ENCODE results near the gene RHOA.
"Not testable (repeated sequence)": the region's sequence is repeated elsewhere in the genome, so short reads cannot be mapped to it uniquely, and the experiment has no call there.

Gene RHOA

DNA sequence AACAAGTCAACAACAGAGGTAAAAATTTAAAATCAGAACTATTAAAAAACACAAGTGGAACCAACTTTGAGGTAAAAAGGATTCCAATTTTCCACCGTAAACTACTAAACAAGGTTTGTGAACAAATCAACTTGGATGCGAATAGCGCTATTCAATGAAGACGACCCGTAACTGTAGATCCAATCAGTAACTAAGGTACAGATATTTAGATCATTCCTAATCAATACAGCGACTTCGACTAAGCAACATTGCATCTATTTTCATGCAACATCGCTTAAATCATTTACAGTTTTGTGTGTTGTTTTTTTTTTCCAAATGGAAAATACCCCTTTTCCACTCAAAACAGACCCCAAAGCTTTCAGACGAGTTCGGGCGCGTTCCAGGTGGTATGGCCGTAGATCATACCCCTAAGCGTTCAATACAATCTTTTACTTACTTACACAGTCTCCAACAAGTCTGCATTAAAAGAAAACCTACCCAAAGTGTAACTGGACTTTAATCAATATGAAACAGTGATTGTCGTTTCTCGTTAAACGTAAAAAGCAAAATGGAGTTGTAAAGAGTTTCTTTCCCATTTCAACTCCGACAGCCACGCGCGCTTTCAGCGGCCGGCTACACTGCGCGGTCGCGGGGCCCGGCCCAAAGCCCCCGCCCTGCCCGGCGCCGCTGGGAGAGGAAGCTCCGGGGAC, 786 bp downstream of the RHOA start:
- DNase-seq: no peak

DNA sequence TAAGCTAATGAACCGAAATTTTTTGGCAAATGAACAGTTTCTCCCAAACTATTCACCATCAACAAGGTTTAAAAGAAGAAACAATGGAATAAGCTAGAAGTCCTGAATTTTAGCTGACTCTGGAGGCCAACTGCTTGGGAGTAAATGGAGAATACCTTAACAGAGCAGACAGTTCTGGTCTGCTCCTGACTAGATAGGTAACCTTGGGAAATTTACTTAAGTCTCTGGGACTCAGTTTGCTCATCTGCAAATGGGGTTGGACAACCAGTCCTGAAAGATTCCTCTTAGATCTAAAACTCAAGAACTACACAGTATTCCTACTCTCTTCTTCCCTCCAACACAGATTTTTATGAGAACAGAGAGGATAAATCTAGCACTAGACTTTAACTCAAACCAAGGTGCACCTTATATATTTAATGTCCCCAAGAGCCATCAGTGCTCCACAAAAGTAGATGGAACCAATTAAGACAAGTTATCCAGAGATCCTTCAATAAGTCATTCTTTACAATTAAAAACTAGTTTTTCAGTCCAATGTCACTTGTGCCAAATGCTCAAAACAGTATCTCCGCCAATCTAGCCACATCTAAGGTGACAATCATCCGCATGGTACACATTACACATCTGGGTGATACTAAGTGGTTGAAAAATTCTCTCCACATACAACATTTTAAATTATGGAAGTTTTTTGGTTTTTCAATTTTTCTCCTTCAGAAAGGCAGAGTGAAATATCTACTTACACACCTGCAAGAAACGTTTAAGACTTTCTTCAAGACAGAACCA, 1.5 kb downstream of the RHOA start:
- no peak for DNase-seq

DNA sequence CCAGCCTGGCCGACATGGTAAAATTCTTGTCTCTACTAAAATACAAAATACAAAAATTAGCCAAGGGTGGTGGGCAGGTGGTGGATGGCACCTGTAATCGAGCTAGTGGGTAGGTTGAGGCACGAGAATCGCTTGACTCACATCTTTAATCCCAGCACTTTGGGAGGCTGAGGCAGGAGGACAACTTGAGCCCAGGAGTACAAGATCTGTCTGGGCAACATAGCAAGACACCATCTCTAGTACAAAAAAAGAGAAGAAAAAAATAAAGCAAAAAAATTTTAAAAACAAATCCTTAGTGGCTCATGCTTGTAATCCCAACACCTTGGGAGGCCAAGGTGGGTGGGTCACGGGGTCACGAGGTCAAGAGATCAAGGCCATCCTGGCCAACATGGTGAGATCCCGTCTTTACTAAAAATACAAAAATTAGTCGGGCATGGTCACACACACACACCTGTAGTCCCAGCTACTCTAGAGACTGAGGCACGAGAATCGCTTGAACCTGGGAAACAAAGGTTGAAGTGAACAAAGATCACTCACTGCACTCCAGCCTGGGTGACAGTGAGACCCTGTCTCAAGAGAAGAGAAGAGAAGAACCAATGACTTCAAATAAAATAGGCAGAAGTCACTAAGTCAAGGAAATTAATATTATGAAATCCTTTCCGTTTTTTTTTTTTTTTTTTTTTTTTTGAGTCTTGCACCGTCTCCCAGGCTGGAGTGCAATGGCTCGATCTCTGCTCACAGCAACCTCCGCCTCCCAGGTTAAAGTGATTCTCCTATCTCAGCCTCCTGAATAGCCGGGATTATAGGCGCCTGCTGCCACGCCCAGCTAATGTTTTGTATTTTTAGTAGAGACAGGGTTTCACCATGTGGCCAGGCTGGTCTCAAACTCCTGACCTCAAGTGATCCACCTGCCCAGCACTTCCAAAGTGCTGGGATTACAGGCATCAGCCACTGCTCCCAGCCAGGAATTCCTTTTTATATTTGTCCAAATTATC, 4.9 kb downstream of the RHOA start:
- no peak for DNase-seq

DNA sequence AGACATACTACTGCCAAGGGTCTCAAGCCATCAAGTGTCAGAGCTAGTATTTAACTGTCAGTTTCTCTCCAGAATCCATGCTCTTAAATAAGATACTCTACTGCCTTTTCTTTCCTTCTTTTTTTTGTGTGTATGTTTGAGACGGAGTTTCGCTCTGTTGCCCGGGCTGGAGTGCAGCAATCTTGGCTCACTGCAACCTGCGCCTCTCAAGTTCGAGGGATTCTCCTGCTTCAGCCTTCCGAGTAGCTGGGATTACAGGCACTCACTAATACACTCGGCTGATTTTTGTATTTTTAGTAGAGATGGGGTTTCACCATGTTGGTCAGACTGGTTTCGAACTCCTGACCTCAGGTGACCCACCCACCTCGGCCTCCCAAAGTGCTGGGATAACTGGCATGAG, 6.2 kb downstream of the RHOA start:
- not testable (repeated sequence) for DNase-seq

DNA sequence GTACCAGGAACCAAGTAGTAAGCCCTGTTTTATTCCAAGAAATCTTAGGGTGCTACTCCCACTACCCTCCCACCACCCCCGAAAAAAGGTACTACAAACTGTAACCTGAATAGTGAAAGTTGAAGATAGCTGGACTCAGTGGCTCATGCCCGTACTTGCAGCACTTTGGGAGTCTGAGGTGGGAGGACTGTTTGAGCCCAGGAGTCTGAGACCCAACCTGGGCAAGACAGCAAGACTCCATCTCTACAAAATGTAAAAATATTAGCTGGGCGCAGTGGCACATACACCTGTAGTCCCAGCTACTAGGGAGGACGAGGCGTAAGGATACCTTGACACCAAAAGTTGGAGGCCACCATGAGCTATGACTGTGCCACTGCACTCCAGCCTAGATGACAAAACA, 7.9 kb downstream of the RHOA start:
- no peak for DNase-seq

DNA sequence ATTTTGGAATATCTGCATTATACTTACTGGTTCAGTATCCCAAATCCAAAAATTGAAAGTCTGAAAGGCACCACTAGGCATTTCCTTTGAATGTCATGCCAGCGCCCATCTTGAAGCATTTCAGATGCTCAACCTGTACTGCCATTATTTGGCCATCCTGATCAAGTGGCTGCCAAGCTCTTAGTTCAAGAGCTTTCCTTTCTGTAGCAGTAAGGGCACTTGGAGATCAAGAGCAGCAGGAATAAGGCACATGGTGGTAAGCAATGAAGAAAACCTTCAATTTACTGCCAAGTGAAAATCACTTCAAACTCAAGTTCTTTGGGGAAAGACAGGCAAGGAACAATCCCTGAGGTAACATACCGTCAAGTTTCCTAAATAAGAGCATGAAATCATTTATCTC, 10.0 kb downstream of the RHOA start:
- no peak for DNase-seq

DNA sequence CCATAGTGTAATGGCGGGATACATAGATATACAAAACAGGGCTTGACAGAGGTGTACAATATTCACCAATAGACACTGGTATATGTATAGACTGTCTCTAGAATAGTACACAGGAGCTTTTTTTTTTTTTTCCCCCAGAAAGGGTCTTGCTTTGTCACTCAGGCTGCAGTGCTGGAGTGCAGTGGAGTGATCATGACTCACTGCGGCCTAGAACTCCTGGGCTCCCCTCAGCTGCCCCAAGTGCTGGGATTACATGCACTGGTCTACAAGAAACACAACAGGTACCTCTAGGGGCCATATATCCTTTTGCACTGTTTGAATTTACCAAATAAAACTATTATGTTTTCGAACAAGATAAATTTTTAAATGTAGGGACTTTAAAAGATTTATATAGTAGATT, 12.3 kb downstream of the RHOA start:
- no peak for DNase-seq

DNA sequence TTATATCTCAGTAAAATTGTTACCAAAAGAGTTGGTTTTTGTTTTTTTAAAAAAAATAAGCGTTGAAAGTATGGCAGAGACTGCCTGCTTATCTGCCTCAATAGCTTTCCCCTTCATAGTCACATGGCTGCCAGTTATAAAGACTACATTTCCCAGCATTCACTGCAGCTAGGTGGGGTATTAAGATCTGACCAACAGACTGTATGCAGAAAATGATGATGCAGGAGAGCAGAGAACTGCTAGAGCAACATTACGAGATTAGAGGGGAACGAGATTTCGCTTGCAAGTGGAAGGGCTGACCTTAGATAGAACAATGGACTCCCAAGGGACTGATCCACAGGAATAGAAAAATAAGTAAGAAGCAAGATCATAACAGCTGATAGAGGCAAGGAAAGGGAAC, 14.3 kb downstream of the RHOA start:
- no peak for DNase-seq

DNA sequence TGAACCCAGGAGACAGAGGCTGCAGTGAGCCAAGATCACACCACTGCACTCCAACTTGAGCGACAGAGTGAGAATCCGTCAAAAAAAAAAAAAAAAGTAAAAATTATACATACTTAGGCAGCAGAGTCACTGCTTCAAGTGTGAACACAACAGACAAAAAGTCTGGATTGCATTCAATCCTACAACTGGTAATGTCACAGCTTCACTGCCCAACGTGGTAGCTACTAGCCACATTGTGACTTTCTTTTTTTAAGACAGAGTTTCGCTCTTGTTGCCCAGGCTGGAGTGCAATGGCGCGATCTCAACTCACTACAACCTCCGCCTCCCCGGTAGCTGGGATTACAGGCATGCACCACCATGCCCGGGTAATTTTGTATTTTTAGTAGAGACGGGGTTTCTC, 20.5 kb downstream of the RHOA start:
- DNase-seq: not testable (repeated sequence)

DNA sequence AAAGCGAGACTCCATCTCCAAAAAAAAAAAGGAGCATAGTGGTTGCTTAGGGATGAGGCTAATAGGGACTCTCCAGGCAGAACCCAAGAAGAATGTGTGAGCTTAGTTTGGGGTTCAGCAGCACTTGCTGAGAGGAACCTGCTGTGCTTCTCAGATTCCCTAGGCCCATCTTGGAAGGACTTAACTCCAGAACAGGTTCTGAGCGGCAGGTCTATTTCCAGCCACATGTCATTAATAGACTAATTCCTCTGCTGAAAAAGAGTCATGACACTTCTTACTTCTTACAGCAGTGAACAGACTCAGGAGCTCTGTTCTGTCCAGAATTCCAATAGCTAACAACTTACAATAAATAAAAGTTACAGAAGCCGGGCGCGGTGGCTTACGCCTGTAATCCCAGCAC, 22.5 kb downstream of the RHOA start:
- DNase-seq: no peak

DNA sequence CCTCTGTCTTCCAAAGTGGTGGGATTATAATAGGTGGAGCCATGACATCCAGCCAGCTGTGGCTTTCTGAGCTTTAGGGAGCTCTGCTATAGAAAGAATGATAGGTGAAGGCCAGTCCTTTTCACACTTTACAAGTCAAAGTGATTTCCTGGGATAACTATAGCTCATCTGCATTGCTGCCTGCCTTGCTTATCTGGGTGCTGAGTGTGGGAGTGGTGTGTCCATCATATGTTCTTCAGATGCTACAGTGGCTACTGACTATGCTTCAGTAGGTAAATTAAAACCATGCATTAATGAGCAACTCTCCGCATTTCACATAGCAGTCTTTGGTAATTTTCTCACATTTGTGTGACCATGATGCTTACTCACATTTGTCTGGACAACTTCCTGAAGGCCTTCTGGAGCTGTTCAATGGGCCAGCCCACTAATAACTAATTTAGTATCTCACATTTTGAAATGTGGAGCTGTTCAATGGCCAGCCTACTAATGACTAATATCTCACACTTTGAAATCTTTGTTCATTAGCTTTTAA, 23.4 kb downstream of the RHOA start:
- DNase-seq: no peak

DNA sequence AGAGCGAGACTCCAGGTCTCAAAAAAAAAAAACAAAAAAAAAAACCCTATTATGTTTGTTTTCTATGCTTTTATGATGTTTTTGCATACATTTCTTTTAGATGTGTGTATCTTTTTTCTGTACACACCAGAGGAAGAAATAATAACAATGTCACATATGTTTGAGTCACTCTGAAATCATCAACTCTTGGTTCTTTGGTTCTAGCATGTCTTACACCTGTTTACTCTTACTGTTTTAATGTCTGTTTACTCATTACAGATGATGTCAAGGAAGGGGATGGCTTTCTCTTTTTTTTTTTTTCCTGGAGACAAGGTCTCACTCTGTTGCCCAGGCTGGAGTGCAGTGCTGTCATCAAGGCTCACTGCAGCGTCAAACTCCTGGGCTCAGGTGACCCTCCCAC, 24.1 kb downstream of the RHOA start:
- no peak for DNase-seq

DNA sequence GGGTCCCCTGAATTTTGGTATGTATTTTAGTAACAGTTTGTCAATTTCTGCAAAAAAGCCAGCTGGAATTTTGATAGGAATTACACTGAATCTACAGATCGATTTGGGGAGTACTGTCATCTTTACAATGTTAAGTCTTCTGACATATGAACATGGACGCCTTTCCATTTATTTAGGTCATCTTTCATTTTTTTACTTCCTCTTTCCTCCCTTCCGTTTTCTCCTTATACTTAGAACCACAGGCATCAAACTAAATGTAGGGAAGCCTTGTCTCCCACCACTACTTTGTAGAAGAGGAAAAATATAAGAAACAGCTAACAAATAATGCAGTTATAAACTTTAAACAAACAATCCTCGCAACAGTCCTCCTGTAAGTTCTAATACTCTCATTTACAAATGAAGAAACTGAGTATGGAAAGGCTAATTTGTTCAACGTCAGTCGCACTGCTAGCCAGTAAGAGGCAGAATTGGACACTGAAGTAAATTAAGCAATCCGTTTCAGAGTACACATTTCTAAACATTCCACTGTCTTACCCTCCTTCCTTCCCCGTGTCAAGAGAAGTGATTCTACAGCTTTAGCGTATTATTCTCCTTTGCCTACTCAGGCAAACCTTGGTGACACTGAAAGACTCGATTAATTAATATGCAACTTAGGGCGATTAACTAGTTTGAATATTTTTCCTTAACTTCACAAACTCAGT, 25.6 kb downstream of the RHOA start:
- DNase-seq: no peak

DNA sequence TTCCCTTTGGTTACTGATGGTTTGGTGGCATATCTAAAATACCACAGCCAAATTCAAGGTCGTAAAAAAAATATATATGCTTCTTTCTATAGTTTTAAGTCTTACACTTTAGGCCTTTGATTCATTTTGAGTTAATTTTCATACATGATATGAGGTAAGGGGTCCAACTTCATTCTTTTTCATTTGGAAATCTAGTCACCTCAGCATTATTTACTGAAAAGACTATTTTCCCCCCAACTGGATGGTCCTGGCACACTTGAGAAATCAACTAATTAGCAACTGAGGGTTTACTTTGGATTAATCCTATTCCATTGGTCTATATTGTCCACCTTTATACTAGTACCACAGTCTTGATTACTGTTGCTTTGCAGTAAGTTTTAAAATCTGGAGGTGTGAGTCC, 26.2 kb downstream of the RHOA start:
- DNase-seq: no peak

DNA sequence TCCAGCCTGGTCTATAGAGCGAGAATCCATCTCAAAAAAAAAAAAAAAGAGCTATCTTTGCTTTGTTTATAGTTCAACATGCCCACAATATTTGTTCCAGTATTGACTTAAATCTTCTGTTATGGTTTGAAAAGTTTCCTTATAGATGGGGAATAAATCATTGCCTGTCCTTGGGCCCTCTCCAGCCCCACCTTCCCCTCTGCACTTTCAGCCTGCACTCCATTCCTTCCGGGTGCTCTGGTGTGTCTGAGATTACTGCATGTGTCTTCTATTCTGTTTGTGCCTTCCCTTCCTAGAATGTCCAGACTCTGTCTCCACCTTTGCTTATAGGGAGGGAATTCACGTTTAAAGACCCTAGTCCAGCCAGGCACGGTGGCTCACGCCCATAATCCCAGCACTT, 28.4 kb downstream of the RHOA start:
- no peak for DNase-seq

DNA sequence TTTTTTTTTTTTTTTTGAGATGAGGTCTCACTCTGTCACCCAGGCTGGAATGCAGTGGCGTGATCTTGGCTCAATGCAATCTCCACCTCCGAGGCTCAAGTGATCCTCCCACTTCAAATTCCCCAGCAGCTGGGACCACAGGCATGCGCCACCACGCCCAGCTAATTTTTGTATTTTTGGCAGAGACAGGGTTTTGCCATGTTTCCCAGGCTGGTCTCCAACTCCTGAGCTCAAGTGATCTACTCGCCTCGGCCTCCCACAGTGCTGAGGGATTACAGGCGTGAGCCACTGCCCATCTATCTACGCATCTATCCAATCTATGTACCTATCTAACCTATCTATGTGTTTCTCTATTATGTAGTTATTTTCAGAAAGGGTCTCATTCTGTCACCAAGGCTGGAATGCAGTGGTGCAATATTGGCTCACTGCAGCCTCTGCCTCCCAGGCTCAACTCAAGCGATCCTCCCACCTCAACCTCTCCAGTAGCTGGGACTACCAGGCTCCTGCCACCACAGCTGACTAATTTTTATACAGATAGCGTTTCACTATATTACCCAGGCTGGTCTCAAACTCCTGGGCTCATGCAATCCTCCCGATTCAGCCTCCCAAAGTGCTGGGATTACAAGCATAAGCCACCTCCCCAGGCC, 33.4 kb downstream of the RHOA start:
- no peak for DNase-seq

DNA sequence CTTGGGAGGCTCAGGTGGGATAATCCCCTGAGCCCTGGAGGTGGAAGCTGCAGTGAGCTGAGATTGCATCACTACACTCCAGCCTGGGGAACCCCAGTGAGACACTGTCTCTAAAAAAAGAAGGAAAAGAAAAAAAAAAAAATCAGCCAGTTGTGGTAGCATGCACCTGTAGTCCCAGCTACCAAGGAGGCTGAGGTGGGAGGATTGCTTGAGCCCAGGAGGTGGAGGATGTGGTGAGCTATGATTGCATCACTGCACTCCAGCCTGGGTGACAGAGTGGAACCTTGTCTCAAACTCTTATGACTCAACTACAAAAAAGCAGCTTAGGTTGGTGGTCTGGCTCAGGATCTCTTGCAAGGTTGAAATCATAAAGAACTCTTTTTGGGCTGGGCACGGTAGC, 34.3 kb downstream of the RHOA start:
- DNase-seq: peak; percentile 75

DNA sequence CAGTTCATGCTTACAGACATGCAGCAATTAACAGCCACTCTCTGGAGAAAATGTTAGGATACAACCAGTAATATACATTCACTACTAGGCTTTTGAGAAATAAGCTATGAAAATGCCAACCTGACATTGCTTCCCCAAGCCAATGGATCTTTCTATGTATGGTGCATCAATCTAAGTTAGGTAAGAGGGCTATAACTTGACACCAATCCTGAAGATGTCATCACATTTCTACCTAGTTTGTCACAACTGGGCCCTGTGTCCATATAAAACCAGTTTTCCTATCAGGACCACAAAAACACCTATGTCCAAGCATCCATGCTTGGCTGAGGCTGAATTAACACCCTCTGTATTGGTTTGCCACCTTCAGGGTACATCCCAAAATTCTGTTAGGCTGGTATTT, 39.8 kb downstream of the RHOA start:
- DNase-seq: no peak

DNA sequence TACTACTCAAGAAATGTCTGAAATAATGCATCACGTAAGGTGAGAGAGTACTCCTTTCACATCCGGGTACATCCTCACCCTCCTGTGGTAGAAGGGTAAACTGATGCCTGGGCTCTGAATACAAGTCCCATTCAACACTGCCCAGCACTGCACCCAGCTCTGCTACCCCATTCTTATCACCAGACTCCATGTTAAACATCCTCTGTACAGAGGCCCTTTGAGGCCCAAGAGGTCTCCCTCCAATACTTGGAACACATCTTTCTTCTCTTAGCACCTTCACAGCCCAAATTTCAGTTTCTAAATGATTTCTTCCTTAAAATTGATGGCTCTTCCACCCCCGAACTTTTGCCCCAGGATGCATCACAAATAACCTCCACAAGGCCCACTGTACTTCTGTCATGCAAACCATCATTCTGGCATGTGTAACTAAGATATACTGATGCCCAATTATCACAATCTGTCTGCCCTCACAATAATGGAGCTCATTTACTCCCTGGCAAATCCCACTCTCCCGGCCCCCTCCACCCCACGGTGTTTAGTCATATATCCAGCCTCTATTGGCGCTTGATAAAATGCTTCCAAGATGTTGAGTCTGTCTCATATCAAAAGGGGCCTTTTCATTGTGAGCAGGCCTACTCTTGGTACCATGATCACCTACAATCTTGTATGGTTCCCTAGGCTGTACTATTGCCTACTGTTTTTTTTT, 41.0 kb downstream of the RHOA start:
- DNase-seq: no peak

DNA sequence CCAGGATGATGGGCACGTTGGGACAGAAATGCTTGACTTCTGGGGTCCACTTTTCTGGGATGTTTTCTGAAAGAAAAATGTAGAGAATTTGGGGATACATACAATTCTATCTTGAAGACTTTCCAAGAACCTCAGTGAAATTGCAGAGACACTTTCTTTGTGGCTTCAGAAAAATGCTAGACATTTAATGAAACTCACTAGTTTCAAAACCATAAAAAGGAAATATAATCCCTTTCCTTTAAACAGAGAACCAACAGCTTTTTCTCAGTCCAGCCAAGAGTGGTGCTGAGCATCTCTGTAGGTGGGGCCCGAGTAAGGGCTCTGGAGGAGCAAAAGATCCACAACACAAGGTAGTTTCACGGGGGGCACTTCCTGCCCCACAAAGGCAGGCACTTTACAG, 49.2 kb downstream of the RHOA start:
- no peak for DNase-seq

DNA sequence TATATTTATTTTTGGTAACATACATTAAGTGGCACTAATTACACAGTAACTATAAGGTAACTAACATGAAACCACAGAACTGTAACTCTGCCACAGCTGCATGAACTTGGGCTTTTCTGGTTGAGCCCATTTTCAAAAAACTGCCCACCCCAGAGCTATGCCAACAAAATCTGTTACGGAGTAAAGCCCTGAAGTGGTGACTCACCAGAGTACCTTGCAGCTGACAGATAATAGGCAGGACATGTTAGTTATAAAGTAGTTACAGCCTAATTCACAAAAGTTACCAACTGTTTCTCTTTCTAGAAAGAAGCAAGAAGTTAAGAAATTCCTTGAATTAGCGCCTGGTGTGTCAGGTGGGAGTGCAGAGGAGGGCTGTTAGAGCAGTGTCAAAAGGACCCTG, 52.2 kb downstream of the RHOA start:
- DNase-seq: no peak

DNA sequence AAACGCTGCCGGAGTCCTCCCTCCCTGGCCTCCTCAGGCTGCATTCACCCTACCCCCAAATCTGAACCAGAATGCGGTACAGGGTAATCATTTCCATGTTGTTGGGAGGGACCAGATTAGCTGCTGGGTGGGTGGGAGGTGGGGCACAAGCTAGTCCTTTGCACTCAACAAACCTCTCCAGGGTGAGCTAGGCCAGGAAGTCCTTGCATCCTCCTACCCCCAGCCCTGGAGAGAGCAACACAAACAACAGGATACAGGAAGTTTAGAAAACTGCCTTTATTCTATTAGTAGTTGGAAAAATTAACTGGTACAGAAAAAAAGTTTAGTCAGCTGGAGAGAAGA, 52.9 kb downstream of the RHOA start:
- no peak for DNase-seq

Measured in activated CD4-positive, alpha-beta T cell treated with anti-CD3 and anti-CD28 coated beads for 48 hours (primary cell).